ENCODE data around the gene RRP12. TPM values are rescaled to one million over a fixed set of nuclear protein-coding genes. Genes with fewer than 3 reads are reported as not detected.

RRP12 gene
- total and polyA plus RNA-seq, 2 donors (not counting 3 experiments of a cell fraction or from before 2014, with no cell fraction given): 13.6 to 35.8 TPM

DNA sequence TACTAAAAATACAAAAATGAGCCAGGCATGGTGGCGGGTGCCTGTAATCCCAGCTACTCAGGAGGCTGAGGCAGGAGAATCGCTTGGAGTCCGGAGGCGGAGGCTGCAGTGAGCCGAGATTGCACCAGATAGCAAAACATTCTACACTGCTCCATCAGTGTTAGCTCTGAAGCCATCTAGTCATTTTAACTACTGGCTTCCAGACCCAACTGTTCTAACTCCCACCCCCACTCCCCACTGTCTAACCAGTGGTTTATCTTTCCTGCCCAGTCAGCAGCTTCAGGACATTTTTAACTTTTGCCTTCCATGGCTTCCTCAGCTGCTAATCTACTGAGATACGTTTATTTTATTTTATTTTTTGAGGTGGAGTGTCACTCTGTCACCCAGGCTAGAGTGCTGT lies 88.2 kb downstream of the RRP12 start:
- ChIA-PET POLR2A (no interaction called here), CTCF (interaction anchor here (1.0 kb wide), 1 partner anchor 40 kb away, joined by 4 read pairs; no protein-coding TSS in a partner anchor)
- Histone ChIP-seq H3K9me3 (replicated peaks; ENCODE audit: control insufficient read depth, insufficient read depth, low read length) (no peaks in the 10 kb centered on the region), H3K79me2 (ENCODE audit: control insufficient read depth, insufficient read depth, low read length) (no peaks in the 10 kb centered on the region), H3K9ac (replicated peaks; ENCODE audit: extremely low read depth, insufficient read depth, low read length) (no peak overlapping the region), H3K9me1 (replicated peaks; ENCODE audit: control insufficient read depth, extremely low read depth, insufficient read depth, low read length) (no peaks in the 10 kb centered on the region), H3K36me3 (ENCODE audit: control insufficient read depth in 2 of 2, extremely low read depth in 1 of 2, insufficient read depth in 2 of 2, low read length in 2 of 2) (no peaks in the 10 kb centered on the region), H3K27ac (ENCODE audit: insufficient read depth, low read depth, low read length) (no peak overlapping the region), H3K4me1 (ENCODE audit: control insufficient read depth, extremely low read depth, insufficient read depth, low read length) (no peaks in the 10 kb centered on the region), H2AFZ (ENCODE audit: low read depth, low read length) (no peak overlapping the region), H3K27me3 (ENCODE audit: control insufficient read depth in 2 of 2, insufficient read depth in 2 of 2, low read length in 2 of 2) (no peaks in the 10 kb centered on the region), H4K20me1 (replicated peaks; ENCODE audit: control insufficient read depth, extremely low read depth, insufficient read depth, low read length) (no peaks in the 10 kb centered on the region), H3K4me2 (ENCODE audit: insufficient read depth, low read length) (no peak overlapping the region), H3K4me3 (replicated peaks in 1 of 3; ENCODE audit: insufficient read depth in 1 of 3, low read depth in 1 of 3, low read length in 3 of 3) (no peak overlapping the region)
- DNase-seq (ENCODE audit: low read depth, low spot score) (no peak), FAIRE-seq (no peak)
- no peak for TF ChIP-seq POLR2AphosphoS5 (IDR thresholded peaks at IDR 0.05; ENCODE audit: insufficient read depth, low read depth, low read length)
- no peak for TF ChIP-seq POLR2A (IDR thresholded peaks at IDR 0.05; ENCODE audit: low read depth, low read length)
- TF ChIP-seq EZH2 (IDR thresholded peaks at IDR 0.05; ENCODE audit: borderline replicate concordance, low read depth, low read length, severe bottlenecking): no peak
- TF ChIP-seq JUN (IDR thresholded peaks at IDR 0.05; ENCODE audit: borderline replicate concordance, insufficient read depth, insufficient read length, low read depth): no peak
- TF ChIP-seq FOS (IDR thresholded peaks at IDR 0.05; ENCODE audit: borderline replicate concordance, insufficient read depth, low read length): no peak
- TF ChIP-seq MYC (IDR thresholded peaks at IDR 0.05; ENCODE audit: low read depth, low read length): no peak
- TF ChIP-seq, protein P1, sequence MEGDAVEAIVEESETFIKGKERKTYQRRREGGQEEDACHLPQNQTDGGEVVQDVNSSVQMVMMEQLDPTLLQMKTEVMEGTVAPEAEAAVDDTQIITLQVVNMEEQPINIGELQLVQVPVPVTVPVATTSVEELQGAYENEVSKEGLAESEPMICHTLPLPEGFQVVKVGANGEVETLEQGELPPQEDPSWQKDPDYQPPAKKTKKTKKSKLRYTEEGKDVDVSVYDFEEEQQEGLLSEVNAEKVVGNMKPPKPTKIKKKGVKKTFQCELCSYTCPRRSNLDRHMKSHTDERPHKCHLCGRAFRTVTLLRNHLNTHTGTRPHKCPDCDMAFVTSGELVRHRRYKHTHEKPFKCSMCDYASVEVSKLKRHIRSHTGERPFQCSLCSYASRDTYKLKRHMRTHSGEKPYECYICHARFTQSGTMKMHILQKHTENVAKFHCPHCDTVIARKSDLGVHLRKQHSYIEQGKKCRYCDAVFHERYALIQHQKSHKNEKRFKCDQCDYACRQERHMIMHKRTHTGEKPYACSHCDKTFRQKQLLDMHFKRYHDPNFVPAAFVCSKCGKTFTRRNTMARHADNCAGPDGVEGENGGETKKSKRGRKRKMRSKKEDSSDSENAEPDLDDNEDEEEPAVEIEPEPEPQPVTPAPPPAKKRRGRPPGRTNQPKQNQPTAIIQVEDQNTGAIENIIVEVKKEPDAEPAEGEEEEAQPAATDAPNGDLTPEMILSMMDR (IDR thresholded peaks at IDR 0.05; ENCODE audit: extremely low read depth in 1 of 2, insufficient read depth in 1 of 2, low read depth in 1 of 2, low read length in 2 of 2): no peak
- intact Hi-C loops (cut with micrococcal nuclease): no loop called here
- no TSS peak for BruUV-seq (replicated peaks)
- dilution Hi-C loops (cut with MboI; ENCODE audit: extremely low pct_ligation_motif_present, low sequenced_read_pairs): no loop called here

Data from endothelial cell of umbilical vein (primary cell).